Measurements from ENCODE around the gene FAAP100.

FAAP100 gene

GRCh38 chr17:81576621-81577277 is 24.6 kb upstream of the FAAP100 start:
- DNase-seq: no peak

- DNase-seq: no peak
Measured at GRCh38 chr17:81575836-81576235, 23.7 kb upstream of the FAAP100 start.

GRCh38 chr17:81574643-81574956 is 22.4 kb upstream of the FAAP100 start:
- no peak for DNase-seq

GRCh38 chr17:81573794-81574642 is 21.9 kb upstream of the FAAP100 start:
- no peak for DNase-seq

- no peak for DNase-seq
Measured at GRCh38 chr17:81572563-81573168, 20.5 kb upstream of the FAAP100 start.

GRCh38 chr17:81570964-81571363 is 18.8 kb upstream of the FAAP100 start:
- DNase-seq: no peak

- DNase-seq: no peak
Measured at GRCh38 chr17:81569986-81570514, 17.9 kb upstream of the FAAP100 start.

- no peak for DNase-seq
Measured at GRCh38 chr17:81568416-81568815, 16.3 kb upstream of the FAAP100 start.

- no peak for DNase-seq
Measured at GRCh38 chr17:81567191-81567590, 15.0 kb upstream of the FAAP100 start.

GRCh38 chr17:81566461-81567126 is 14.4 kb upstream of the FAAP100 start:
- peak; percentile 61 for DNase-seq

- no peak for DNase-seq
Measured at GRCh38 chr17:81565231-81565630, 13.1 kb upstream of the FAAP100 start.

- no peak for DNase-seq
Measured at GRCh38 chr17:81564778-81565177, 12.6 kb upstream of the FAAP100 start.

- no peak for DNase-seq
Measured at GRCh38 chr17:81563861-81564586, 11.9 kb upstream of the FAAP100 start.

- DNase-seq: no peak
Measured at GRCh38 chr17:81561494-81561885, 9.3 kb upstream of the FAAP100 start.

GRCh38 chr17:81558941-81559806 is 7.0 kb upstream of the FAAP100 start:
- DNase-seq: no peak

GRCh38 chr17:81558115-81558468 is 5.9 kb upstream of the FAAP100 start:
- DNase-seq: no peak

- DNase-seq: no peak
Measured at GRCh38 chr17:81557276-81558114, 5.3 kb upstream of the FAAP100 start.

- DNase-seq: no peak
Measured at GRCh38 chr17:81556863-81557262, 4.7 kb upstream of the FAAP100 start.

GRCh38 chr17:81556175-81556691 is 4.1 kb upstream of the FAAP100 start:
- no peak for DNase-seq

GRCh38 chr17:81553616-81554181 is 1.5 kb upstream of the FAAP100 start:
- peak; percentile 71 for DNase-seq

Data from GOT3 (cell line).